GM13977 (cell line): ENCODE measurements around the gene ANKRD6.

Experiments
- DNase-seq: peaks from one replicate; pipeline ENCODE4 v3.0.0; 2012; ENCODE audit warnings: low spot score
- in situ Hi-C: fragments of 300-500 bp; cut with MboI; formaldehyde crosslinking; loops from one replicate; pipeline ENCODE4 v1.12.0; 2022; ENCODE audit warnings: low sequenced_read_pairs, low pct_unique_long_range_greater_than_20kb, mixed read lengths, inconsistent platforms; ENCODE audit not compliant: unreplicated experiment
- TF ChIP-seq, protein P1 (sequence below): IDR thresholded peaks from 2 replicates; pipeline ENCODE4 v1.5.1; 2012; ENCODE audit warnings: mild to moderate bottlenecking, control low read depth; ENCODE audit not compliant: insufficient read depth; ENCODE audit errors: extremely low read depth, missing control alignments

Gene ANKRD6

DNA sequence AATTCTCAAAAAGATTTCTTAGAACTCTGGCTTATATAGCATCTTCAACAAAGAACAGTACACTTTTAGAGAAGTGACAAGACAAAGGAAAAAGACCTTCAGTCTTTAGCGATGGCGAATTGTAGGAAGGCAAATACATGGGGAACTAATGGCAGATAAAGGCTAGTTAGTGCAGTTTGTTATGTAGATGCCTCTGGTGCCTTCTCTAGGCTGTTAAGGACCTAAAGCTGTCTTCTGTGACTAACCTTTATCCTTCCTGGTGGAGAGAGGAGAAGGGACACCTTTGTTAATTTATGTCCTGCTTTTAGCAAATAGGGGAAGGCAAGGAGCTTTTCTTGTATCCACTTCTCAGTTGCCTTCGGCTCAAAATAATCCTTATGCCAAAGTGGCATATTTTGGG is 7.2 kb downstream of the ANKRD6 start:
- DNase-seq: no peak
- TF ChIP-seq, protein P1, sequence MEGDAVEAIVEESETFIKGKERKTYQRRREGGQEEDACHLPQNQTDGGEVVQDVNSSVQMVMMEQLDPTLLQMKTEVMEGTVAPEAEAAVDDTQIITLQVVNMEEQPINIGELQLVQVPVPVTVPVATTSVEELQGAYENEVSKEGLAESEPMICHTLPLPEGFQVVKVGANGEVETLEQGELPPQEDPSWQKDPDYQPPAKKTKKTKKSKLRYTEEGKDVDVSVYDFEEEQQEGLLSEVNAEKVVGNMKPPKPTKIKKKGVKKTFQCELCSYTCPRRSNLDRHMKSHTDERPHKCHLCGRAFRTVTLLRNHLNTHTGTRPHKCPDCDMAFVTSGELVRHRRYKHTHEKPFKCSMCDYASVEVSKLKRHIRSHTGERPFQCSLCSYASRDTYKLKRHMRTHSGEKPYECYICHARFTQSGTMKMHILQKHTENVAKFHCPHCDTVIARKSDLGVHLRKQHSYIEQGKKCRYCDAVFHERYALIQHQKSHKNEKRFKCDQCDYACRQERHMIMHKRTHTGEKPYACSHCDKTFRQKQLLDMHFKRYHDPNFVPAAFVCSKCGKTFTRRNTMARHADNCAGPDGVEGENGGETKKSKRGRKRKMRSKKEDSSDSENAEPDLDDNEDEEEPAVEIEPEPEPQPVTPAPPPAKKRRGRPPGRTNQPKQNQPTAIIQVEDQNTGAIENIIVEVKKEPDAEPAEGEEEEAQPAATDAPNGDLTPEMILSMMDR: no peak
- in situ Hi-C loops: no loop called here

DNA sequence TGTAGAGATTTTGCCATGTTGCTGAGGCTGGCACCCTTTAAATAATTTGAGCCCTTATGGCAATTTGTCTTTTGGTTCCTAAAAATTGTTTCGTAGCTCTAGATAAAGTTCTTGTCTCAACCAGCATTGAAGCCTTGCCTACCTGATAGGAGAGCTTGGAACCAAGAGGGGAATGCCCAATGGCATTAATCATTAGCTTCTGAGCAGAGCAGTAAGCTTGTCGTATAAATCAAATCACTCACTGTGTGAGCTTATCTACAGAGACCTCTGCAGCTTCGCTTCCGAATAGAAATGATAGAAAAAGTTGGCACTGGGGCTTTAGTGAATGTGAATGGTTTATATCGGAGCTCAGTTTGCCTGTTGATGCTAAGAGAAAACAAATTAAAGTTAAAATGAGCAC is 10.7 kb downstream of the ANKRD6 start:
- TF ChIP-seq, protein P1: no peak
- no peak for DNase-seq
- in situ Hi-C loops: no loop called here

DNA sequence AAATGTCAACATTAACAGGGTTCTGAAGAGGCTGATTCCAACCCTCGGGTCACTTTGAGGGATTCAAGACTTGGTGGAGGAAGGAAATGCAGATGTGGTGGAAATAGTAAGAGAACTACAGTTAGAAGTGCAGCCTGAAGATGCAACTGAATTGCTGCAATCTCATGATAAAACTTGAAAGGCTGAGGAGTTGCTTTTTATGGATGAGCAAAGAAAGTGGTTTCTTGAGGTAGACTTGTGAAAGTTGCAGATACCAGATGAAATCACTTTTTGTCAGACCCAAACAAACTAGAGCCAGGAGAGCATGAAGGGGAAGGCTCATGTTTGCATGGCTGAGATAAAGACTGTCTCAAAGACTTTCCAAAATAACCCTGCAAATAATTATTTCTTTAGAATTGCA is 16.2 kb downstream of the ANKRD6 start:
- no peak for DNase-seq
- TF ChIP-seq, protein P1: no peak
- in situ Hi-C loops: no loop called here

DNA sequence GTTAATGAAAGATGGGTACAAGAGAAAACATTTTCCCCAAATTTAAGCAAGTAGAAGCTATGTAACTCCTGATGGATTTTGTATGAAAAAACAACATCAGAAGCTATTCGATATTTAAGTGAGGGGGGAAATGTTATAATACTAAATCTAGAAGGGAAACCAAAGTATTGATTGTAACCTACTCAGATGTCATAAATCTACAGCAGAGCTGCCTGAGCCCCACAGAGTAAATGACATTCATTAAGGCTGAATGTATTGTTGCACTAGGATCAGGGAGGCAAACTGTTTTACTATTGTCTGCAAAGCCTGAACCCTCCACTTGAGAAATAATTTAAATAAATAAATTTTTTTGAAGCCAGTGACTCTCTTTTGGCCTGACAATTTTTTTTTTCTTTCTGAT is 19.3 kb downstream of the ANKRD6 start:
- DNase-seq: no peak
- TF ChIP-seq, protein P1: no peak
- in situ Hi-C loops: no loop called here

DNA sequence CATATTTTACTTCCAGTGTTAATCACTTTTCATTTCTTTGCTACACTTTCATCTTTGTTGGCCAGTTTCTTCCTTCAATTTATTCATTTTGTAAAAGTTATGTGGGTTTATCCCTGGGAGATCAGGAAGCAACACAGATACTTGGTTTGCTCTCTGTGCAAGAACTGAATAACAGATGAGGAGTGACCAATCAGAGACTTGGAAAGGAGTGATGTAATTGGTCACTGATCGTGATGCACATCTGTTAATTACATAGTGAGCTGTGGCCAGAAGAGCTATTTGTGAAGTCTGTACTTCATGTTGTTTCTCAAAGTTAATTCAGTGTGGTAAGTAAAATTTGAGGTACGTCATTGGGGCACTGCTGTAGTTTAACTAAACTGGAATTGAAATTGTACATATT is 21.3 kb downstream of the ANKRD6 start:
- TF ChIP-seq, protein P1: no peak
- no peak for DNase-seq
- in situ Hi-C loops: no loop called here

DNA sequence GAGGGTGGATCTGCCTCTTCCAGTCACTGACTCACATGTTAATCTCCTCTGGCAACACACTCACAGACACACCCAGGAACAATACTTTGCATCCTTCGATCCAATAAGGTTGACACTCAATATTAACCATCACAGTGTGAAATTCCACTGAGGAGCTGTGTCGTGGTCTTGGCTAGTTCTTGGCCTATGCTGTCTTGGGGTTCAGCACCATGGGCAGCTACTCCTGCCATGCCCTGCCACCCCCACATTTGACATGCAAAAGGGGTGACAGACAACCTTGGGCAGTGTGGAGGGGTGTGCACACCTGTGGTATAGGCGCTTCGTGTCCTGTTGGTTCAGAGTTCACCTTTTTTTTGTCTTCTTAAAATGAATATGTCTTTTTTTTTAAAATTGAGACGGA is 25.8 kb downstream of the ANKRD6 start:
- no peak for DNase-seq
- in situ Hi-C loops: no loop called here
- TF ChIP-seq, protein P1: no peak

DNA sequence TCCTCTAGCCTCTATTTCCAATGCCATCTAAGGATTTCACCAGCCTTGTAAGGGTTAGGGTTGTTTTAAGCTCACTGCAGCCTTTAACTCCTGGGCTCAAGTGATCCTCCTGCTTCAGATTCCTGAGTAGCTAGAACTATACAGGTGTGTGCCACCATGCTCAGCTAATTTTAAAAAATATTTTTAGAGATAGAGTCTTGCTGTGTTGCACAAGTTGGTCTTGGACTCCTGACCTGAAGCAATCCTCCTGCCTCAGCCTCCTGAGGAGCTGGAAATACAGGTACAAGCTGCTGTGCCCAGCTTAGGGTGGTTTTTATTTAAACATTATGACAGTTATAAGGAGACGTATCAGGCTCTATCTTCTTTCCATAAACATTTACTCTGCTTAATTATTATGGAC is 26.5 kb downstream of the ANKRD6 start:
- in situ Hi-C loops: no loop called here
- TF ChIP-seq, protein P1: no peak
- DNase-seq: no peak
